Left forelimb (tissue), 1 donor: ENCODE data around the gene UFD1.

ENCODE experiments used
- DNase-seq: peaks from one replicate; pipeline ENCODE4 v3.0.0-alpha.2; 2018; ENCODE audit warnings: low spot score

UFD1 gene

DNA sequence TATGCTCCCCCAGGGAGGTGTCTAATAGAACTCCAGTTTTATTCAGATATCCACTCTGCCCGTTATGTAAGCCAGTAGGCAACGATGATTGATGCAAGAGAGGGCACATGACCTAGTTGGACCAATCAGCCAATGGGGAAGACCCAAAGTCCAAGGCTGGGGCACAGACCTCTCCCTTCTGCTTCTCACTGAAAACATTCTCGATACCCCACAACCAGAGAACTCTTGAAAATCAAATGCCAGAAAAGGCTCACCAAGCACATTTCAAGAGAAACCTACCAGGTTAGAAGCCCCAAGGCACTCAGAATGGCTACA, 54.9 kb downstream of the UFD1 start:
- no peak for DNase-seq

DNA sequence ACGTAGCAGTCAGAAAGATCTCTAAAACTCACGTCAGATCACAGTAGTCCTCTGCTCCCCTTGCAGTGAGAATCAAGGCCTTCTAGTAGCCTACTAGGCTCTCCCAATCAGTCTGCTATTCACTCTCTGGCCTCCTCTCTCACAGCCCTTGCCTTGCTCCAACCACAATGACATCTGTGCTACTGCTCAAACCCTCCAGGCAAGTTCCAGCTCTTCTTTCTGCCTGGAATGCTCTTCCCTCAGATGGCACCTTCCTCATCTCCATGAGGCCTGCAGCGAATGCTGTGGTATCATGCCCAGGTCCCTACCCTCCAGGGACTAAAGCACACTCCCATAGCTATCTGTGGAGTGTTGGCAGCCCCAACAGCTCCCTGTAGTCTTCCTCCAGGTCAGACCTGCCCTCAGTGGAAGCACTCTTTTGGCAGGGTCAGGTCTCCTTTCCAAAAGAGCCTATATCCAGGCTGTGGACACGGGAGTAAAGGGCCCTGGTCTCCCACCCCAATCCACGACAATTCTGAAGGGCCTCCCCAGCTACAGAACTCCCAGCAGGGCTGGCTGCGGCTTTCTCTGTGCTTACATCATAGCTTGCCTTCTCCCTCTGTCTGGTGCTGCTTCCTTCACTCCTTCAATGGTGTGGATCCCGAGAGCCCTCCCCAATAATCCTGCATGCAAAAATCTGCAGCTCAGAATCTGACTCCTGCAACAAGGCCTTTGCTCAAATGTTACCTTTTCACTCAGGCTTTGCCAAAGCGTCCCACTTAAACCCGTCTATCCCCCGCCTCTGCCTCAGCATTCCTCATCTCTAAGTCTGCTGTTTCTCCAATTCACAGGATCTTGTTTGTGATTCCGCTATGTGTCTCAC, 56.3 kb downstream of the UFD1 start:
- no peak for DNase-seq

DNA sequence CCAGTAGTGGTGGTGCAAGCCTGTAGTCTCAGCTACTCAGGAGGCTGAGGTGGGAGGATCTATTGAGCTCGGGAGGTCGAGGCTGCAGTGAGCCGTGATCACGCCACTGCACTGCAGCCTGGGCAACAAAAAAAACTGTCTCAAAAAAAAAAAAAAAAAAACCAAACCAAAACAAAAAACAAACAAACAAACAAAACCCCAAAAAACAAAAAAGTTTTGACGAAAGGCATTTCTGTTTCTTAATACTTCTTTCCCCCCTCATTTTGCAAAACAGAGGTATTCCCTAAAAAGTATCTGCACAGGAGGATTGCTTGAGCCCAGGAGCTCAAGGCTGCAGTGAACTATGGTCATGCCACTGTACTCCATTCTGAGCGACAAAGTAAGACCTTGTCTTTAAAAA, 58.7 kb downstream of the UFD1 start:
- DNase-seq = no peak

DNA sequence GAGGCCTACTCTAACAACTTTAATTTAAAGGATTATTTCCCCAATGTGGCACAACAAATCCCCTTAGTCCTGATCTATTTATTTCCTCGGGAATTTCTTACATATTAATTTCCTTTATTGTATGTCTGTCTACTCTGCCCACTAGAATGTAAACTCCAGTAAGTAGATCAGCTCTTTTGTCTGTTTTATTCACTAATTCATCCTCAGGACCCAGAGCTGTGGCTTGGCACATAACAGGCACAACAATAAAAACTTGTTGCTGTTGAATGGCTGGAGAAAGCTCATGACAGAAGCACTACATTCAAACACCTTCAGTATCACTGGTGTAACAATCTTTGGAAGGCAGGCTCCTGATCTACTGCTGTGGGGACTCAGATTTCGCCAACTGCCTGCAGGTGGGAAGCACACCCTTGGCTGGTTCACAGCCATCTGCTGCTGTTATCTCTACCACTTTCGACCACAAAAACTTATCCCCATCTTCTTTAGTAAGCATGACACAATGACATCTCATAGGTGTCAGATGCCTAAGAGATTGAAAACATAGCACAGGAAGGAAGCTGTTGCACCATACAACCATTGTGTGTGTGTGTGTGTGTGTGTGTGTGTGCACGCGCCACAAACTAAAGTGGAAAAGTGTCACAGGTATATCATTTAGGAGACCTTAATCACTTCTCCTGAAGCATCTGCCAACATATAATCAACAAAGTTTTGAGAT, 59.4 kb downstream of the UFD1 start:
- no peak for DNase-seq

DNA sequence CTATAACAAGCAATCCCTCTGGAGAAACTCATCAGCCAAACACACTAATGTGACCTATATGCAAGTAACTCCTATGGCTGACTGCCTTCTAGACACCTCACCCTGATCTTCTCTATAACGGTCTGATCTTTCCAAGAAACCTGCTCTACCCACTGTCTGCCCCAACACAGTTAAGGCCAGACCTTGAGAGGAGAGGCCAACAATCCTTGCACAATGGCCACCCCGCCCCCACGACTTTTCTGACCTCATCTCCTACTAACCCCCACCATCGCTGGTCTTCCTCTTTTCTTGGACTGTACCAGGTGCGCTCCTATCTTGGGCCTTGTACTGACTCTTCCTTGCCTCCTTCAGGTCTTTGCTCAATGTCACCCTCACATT, 59.9 kb downstream of the UFD1 start:
- no peak for DNase-seq

DNA sequence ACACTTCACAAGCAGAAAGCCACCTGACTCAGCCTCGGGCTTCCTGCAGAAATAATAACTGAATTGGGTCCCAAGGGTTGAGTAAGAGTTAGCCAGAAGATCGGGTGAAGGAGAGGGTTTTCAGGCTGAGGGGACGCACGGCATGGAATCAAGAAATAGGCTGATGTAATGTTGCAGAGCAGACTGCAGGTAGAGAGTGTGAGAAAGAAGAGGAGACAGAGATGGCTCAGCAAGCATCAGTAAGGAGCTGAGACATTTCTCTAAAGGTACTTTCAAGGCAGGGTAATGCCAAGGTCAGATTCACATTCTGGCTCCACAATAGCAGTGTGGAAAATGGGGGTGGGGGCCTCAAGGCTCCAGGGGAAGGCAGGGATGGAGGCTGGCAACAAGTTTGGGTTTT, 66.1 kb downstream of the UFD1 start:
- no peak for DNase-seq

DNA sequence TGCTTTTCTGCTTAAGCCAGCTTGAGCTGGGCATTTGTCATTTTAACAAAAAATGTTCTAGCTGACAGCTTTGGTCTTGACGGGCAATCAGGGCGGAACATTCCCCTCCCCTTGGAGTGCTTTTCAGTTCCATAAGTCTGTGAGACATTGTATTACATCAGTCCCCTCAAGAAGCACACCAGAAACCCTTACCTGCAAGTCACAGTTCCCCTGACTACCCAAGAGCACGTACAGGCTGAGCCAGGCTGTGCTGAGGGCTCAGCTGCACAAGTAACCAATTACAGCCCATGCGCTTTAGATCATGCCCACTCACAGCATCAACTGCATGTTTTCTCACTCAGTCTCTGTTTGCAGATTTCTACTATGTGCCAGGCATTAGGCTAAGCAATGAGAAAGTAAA, 66.5 kb downstream of the UFD1 start:
- no peak for DNase-seq

DNA sequence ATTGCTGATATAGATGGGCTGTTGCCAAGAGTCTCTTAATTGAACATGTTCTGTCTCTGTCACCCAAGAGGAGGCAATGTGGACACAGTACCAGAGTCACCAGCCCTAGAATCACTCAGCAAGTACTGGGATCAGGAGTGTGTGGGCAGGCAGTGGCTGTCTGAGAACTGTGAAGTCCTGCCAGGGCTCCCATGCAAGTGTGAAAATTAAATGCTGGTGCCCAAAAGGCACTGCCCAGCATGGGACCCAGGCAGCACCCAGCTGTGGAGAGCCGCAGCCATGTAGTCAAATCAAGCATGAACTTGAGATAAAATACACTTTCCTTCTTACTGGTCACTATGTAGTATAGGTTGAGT, 67.3 kb downstream of the UFD1 start:
- no peak for DNase-seq

DNA sequence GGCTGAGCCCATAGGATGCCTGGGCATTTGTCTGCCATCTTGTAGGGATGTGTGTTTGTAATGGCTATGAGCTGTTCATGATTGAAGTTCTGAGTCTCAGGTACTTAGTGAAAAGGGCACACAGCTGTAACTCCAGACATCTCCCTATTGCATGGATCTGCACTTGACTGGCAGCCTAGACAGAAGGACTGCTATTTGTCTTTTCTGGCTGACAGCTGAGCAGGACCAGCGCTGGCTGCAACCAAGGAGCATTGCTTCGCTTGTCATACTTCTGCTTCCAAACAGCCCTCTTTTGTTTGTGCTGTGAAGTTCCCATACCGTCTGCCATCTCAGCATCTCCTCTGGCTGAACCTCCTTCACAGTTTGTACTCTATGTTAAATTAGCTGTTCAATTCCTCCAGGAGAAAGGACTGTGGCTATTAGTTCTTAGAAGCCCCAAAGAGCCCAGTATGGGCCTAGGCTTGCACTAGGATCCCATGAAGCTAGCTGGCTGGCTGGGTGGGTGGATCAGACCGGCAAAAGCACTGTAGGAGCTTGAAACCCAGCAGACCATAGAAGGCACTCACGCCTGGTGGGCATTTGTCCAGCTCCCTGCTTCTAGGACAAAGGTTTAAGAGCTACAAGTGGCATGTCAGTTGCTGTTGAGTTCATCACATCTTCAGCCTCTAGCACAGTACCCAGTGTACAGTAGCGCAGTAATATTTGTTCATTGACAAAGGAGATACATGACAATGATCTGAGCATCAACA, 67.9 kb downstream of the UFD1 start:
- no peak for DNase-seq

DNA sequence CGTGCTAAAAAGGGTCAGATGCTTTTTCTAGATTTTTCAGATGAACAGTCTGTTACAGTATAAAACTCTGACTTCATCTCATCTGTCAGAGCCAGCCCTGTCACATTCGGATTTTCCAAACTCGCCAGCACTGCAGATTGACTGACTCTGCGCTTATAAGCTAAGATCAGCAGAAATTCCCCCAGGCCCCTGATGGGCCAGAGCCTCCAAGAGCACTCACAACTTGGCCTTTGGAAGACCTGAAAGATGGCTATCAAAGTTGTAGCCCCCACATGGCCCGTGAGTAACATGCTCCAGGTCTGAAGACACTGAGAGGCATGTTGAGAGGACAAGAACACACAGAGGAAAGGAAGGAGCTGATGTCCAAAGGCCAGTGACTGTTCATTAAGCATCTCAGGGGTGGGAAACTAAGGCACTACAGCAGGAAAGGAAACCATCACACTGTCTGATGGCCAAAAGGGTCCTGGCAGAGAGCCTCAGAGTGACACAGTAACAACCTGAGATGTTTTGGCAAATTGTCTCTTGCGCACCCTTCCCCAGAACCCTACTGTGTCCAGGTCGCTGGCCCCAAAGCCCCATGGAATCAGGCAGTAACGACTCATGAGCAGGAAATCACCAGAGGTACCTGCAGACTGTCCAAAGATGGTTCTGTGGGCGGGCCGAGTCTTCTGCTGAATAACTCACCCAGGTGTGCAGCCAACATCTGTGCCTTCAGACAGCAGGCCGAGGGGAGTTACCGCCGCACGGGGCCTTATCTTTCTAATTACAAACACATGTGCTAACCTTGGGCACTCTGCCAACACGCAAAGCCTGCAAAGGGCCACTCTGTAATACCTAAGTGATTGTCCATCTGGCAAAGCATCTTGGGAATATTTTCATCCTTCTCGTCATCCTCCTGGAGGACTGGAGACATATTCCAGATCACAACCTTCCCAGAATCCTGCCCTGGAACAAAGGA, 71.1 kb downstream of the UFD1 start:
- no peak for DNase-seq

DNA sequence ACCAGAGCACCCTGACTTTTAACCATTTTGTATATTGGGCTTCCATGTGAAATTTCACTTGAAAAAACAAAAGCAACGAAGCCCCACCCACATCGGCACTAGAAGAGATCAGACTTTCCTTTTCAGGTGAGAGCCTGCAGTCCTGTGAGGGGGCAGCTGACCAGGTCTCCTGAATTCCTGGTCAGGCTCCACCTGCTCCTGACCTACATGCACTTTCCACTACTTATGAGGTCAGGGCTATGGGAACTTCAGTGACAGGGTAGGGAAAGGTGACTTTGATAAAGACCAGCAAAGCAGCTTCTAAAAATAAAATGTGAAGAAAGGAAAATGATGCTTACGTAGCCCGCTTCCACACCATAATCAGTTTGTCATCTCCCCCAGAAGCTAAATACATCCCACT, 72.1 kb downstream of the UFD1 start:
- DNase-seq = no peak

DNA sequence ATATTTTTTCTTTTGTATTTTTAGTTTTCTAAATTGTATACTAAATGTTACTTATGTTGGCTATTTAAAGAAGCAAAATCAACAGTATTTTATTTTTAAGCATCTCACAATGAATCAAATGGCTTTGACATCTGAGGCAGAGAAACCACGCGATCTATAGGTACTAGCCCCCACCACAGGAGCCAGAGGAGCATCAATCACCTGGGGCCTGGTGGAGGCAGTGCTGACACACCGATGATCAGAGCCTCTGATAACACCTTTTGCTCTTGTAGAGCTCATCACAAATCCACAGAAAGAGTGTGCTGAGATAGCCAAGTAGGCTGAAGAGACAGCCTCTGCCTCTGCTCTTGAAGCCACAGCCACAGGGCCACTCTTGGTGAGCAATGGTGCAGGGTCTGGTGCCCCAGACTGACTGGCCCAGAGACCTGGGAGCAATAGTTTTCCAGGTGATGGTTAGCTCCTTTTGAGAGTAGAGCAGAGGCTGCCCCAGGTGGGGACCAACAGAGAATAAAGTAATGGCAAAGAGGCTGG, 72.6 kb downstream of the UFD1 start:
- DNase-seq = no peak

DNA sequence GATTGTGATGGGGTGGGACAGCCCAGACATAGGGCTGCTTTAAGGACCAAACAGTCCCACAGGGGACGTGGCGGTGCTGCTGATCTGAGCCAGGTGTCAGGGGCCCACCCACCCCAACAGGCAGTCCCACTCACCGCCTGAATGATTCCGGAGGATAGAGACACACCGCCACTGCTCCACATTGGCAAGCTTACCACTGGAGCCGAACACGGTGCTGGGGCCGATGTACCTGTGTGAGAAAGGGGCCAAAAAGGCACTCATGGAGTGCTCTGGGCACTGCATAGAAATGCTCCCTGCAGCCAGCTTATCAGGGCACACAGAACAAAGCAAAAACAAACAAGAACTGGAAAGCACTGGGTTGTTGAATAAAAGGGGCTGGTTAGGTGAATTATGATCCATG, 73.3 kb downstream of the UFD1 start:
- no peak for DNase-seq

DNA sequence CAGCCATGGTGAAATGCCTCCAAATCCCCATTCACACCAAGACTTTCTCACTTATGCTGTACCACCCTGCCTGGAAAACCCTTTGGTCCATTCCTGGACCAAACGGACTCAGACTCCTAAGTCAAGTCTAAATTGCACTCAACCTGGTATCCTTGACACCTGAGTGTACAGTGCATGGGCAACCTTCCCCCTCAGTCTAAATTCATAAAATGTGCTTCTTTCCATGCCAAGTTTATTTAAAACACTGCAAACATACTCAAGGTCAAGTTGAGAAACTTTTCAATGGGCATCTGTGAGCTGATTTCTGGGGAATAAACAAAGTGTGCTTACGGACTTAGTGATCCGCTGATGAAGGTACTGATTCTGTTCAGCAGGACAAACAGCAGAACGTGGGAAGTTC, 73.9 kb downstream of the UFD1 start:
- DNase-seq = no peak

DNA sequence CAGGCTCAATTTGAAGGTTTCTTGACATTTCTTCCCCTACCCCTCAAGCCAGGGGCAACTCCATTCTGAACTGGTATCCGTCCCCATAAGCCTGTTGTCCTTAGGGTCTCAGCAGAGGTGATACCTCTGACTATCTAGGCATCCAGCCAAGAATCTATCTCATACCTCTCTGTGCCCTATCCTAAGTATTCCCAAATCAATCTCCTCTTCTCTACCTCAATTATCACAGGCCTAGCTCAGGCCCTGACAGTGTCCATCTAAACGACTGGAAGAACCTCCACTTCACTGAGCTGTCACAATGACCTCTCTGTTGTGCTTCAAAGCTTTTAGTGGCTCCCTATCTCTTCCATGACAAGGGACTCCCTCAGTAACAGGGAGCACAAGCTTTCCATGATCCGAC, 74.3 kb downstream of the UFD1 start:
- DNase-seq = no peak

DNA sequence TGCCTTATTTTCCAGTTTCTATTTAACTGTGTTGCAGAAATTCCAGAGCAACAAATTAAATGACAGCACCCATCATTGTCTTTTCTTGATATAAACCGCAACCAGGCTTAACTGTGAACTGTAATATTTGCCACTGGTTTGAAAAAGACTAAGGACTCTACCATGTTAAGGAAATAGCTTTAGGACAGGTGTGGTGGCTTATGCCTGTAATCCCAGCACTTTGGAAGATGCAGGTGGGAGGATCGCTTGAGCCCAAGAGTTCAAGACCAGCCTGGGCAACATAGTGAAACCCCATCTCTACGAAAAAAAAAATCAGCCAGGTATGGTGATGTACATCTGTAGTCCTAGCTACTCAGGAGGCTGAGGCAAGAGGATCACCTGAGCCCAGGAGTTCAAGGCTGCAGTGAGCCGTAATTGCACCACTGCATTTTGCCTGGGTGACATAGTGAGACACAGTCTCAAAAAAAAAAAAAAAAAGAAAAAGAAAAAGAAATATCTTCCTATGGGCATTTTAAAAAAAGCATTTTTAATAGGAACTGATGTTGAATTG, 76.3 kb downstream of the UFD1 start:
- no peak for DNase-seq

DNA sequence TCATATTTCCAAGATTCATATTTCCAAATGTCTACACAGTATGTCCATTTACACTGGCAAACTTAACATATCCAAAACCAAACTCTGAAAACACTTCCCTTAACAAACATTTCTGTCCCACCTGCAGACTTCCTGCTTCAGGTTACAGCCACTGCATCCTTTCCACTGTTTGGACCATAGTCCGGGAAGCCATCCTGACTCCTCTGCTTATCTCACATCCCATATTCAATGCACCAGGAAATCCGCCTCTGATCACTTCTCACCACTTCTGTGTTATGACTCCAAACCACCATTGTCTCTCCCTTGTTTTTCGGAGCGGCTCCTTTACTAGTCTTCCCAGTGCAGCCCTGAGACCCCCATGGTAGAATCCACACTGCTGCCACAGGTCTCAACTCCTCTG, 77.5 kb downstream of the UFD1 start:
- DNase-seq = no peak

DNA sequence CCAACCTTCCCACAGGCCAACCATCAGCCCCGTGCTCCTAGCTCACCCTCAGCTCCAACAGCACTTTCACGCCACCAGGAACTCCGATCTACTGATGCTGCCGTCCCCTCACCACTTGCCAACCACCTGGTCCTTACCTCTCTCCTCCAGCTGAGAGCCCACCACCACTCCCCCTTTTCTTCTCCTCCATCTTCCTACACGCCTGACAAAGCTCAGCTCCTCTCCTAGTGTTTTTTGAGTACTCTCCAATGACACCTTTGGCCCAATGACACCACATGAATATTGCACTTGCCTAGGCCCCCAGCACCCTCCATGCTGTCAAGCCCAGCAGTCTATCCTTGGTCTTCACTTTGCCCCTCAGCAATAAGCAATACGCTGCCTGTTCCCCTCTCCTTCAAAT, 78.1 kb downstream of the UFD1 start:
- no peak for DNase-seq
